B cell (primary cell): ENCODE results near the gene ALDH1L2. TPM values are rescaled to one million over a fixed set of nuclear protein-coding genes. Genes with fewer than 3 reads are reported as not detected.

ENCODE experiments used
- ATAC-seq: fragments of 200-7000 bp; cut with Tn5 transposase; one replicate; pipeline ENCODE4 v1.10.0; 2021; ENCODE audit warnings: low read depth, mild to moderate bottlenecking, moderate number of reproducible peaks, moderate library complexity
- CTCF ChIA-PET: fragments of 350-600 bp; sonication (Branson Sonifier 250); formaldehyde crosslinking; loops from one replicate; lab custom pipeline; 2021; ENCODE audit warnings: antibody characterized with exemption, inconsistent platforms; lab: Charles Lee
- POLR2A ChIA-PET: fragments of 350-600 bp; sonication (Branson Sonifier 250); formaldehyde crosslinking; loops from one replicate; lab custom pipeline; 2021; ENCODE audit warnings: antibody characterized with exemption; lab: Charles Lee
- DNase-seq: peaks from one replicate; pipeline ENCODE4 v3.0.0; 2013
- H2AFZ ChIP-seq: 2 replicates; pipeline ENCODE4 v1.6.1; 2012; ENCODE audit warnings: mild to moderate bottlenecking, low read depth, low read length; ENCODE audit not compliant: insufficient read depth, poor library complexity, severe bottlenecking
- H3K27ac ChIP-seq, 2 donors: 1 replicate in 1 of 2; 2 replicates in 1 of 2; pipeline ENCODE4 v1.5.1; 2012 to 2013; ENCODE audit warnings: low read length in 2 of 2, mild to moderate bottlenecking in 2 of 2, moderate library complexity in 1 of 2
- H3K27me3 ChIP-seq, 4 experiments: fragments of 200-600 bp in 1 of 4; sonication (generic) in 1 of 4; replicated peaks in 1 of 4; 1 replicate in 2 of 4; 2 replicates in 2 of 4; pipeline versions ENCODE4 v1.6.1 to v1.7.0; 2013 to 2016; ENCODE audit warnings: low read length in 3 of 4, mild to moderate bottlenecking in 2 of 4, mixed read lengths in 1 of 4, moderate library complexity in 1 of 4; ENCODE audit not compliant: insufficient read depth in 4 of 4, control insufficient read depth in 3 of 4; ENCODE audit errors: control extremely low read depth in 1 of 4
- H3K36me3 ChIP-seq, 2 experiments: replicated peaks in 1 of 2; 1 replicate in 1 of 2; 2 replicates in 1 of 2; pipeline versions ENCODE4 v1.6.1 to v1.7.1; 2013; ENCODE audit warnings: low read length in 1 of 2; ENCODE audit not compliant: insufficient read depth in 2 of 2, control insufficient read depth in 1 of 2; ENCODE audit errors: control extremely low read depth in 1 of 2, extremely low read depth in 1 of 2
- H3K4me1 ChIP-seq, 2 donors: fragments of 200-600 bp in 1 of 2; sonication (generic) in 1 of 2; 1 replicate in 1 of 2; 2 replicates in 1 of 2; pipeline versions ENCODE4 v1.5.1 to v1.6.1; 2013 to 2017; ENCODE audit warnings: low read length in 2 of 2; ENCODE audit not compliant: control insufficient read depth in 2 of 2, insufficient read depth in 2 of 2
- H3K4me2 ChIP-seq: replicated peaks from 2 replicates; pipeline ENCODE3; 2012; ENCODE audit warnings: mild to moderate bottlenecking, low read depth, low read length; ENCODE audit not compliant: poor library complexity, severe bottlenecking
- H3K4me3 ChIP-seq, 5 experiments: fragments of 200-600 bp in 1 of 5; sonication (generic) in 1 of 5; 1 replicate in 3 of 5; 2 replicates in 2 of 5; pipeline versions ENCODE4 v1.5.1 to v1.7.0; 2011 to 2016; ENCODE audit warnings: low read length in 4 of 5, mild to moderate bottlenecking in 4 of 5, low read depth in 2 of 5, control low read depth in 1 of 5, moderate library complexity in 1 of 5; ENCODE audit not compliant: insufficient read depth in 1 of 5; ENCODE audit errors: control extremely low read depth in 1 of 5, extremely low read depth in 1 of 5
- H3K79me2 ChIP-seq: fragments of 200-600 bp; sonication (generic); one replicate; pipeline ENCODE4 v1.6.0; 2016; ENCODE audit warnings: low read length; ENCODE audit not compliant: control insufficient read depth, insufficient read depth
- H3K9ac ChIP-seq: fragments of 200-600 bp; sonication (generic); 2 replicates; pipeline ENCODE4 v1.6.1; 2017; ENCODE audit warnings: mild to moderate bottlenecking, low read length, moderate library complexity
- H3K9me3 ChIP-seq, 3 donors: one replicate each; pipeline versions ENCODE4 v1.6.1 to v1.7.1; 2013; ENCODE audit warnings: low read length in 2 of 3; ENCODE audit not compliant: control insufficient read depth in 2 of 3, insufficient read depth in 1 of 3; ENCODE audit errors: control extremely low read depth in 1 of 3
- H4K20me1 ChIP-seq: 2 replicates; pipeline ENCODE4 v1.6.0; 2012; ENCODE audit warnings: mild to moderate bottlenecking, low read length; ENCODE audit not compliant: insufficient read depth, control insufficient read depth, poor library complexity, severe bottlenecking
- H3K27ac Mint-ChIP-seq: one replicate; pipeline ENCODE4 v1.8.0; 2021; ENCODE audit warnings: mixed read lengths
- H3K27me3 Mint-ChIP-seq: one replicate; pipeline ENCODE4 v1.8.0; 2021; ENCODE audit warnings: mixed read lengths
- H3K4me1 Mint-ChIP-seq: one replicate; pipeline ENCODE4 v1.8.0; 2021; ENCODE audit warnings: mixed read lengths
- H3K4me3 Mint-ChIP-seq: one replicate; pipeline ENCODE4 v1.8.0; 2021; ENCODE audit warnings: mixed read lengths
- H3K9me3 Mint-ChIP-seq: one replicate; pipeline ENCODE4 v1.8.0; 2022; ENCODE audit warnings: mixed read lengths; ENCODE audit not compliant: insufficient read depth
- CTCF ChIP-seq: fragments of 200-600 bp; IDR thresholded peaks from one replicate; pipeline ENCODE4 v1.8.0; 2022; ENCODE audit warnings: antibody characterized with exemption, mild to moderate bottlenecking
- EZH2 ChIP-seq: IDR thresholded peaks from 2 replicates; pipeline ENCODE4 v1.6.1; 2012; ENCODE audit warnings: borderline replicate concordance, low read depth, mild to moderate bottlenecking, moderate library complexity, low read length; ENCODE audit not compliant: insufficient read depth, poor library complexity, severe bottlenecking
- WGBS: methylation state at CpG from one replicate; pipeline ENCODE4 v1.1.5; 2013; ENCODE audit warnings: missing lambda C conversion rate; ENCODE audit not compliant: insufficient coverage; 5-methylcytosine and 5-hydroxymethylcytosine counted together
- intact Hi-C: fragments of 100-400 bp; cut with micrococcal nuclease; formaldehyde crosslinking; loops from one replicate; pipeline ENCODE4 v1.10.0; 2022
- polyA plus RNA-seq: library from polyadenylated mRNA; depleted of rRNA; stranded (reverse); fragments of >200 nt; gene quantifications from 2 replicates; pipeline ENCODE4 v1.2.3, GENCODE V29; 2012
- total RNA-seq, 2 donors: library from RNA; stranded (reverse); fragments of 120-200 nt in 1 of 2; gene quantifications; 1 replicate in 1 of 2; 2 replicates in 1 of 2; pipeline versions ENCODE4 v1.2.3 to v1.2.4, GENCODE V29; 2013 to 2022

The ALDH1L2 gene
- total and polyA plus RNA-seq, 2 donors (not counting 1 experiment from before 2014, with no cell fraction given) = 0.04 to 0.32 TPM

- no peak for ATAC-seq
- peaks cover 1% of the 10 kb centered on the region for H3K4me1 Mint-ChIP-seq
- Histone ChIP-seq H3K27me3 (no peaks in the 10 kb centered on the region), H3K9ac (no peak overlapping the region), H2AFZ (no peak overlapping the region), H3K9me3 (peaks cover 1 to 14% (median 6%) of the 10 kb centered on the region in 3 donors), H3K27ac (no peak overlapping the region), H3K4me2 (no peak overlapping the region), H3K4me1 (no peaks in the 10 kb centered on the region), H3K36me3 (no peaks in the 10 kb centered on the region), H3K79me2 (no peaks in the 10 kb centered on the region), H4K20me1 (no peaks in the 10 kb centered on the region), H3K4me3 (no peak overlapping the region)
- DNase-seq = no peak
- no peak overlapping the region for H3K27ac Mint-ChIP-seq
- H3K27me3 Mint-ChIP-seq = peaks cover 12% of the 10 kb centered on the region
- ChIA-PET POLR2A (no interaction called here), CTCF (interaction anchor here (1.0 kb wide), 1 partner anchor 981 kb away, joined by 4 read pairs; no protein-coding TSS in a partner anchor)
- peaks cover 10% of the 10 kb centered on the region for H3K9me3 Mint-ChIP-seq
- TF ChIP-seq EZH2 = no peak
- TF ChIP-seq CTCF = no peak
- intact Hi-C loops = no loop called here
- H3K4me3 Mint-ChIP-seq = no peak overlapping the region
- WGBS = 92% methylated on average over 4 of the region's 6 CpGs
Observed at GRCh38 chr12:105090361-105090760, 6.1 kb upstream of the ALDH1L2 start.

- TF ChIP-seq CTCF (no peak), EZH2 (no peak)
- no peak overlapping the region for H3K9ac ChIP-seq
- CTCF ChIA-PET = interaction anchor here (1.0 kb wide), 1 partner anchor 981 kb away, joined by 4 read pairs; no protein-coding TSS in a partner anchor
Observed at GRCh38 chr12:105089817-105090216, 5.6 kb upstream of the ALDH1L2 start.

More at GRCh38 chr12:105089817-105090216, 5.6 kb upstream of the ALDH1L2 start:
- Histone ChIP-seq H3K79me2 (no peaks in the 10 kb centered on the region), H3K36me3 (no peaks in the 10 kb centered on the region), H2AFZ (no peak overlapping the region), H3K4me3 (no peak overlapping the region), H3K9me3 (peaks cover 0 to 17% (median under 1%) of the 10 kb centered on the region in 3 donors), H3K27ac (no peak overlapping the region), H3K27me3 (no peaks in the 10 kb centered on the region), H3K4me2 (no peak overlapping the region), H4K20me1 (no peaks in the 10 kb centered on the region), H3K4me1 (no peaks in the 10 kb centered on the region)
- 100% methylated on average over 2 of the region's 3 CpGs for WGBS
- intact Hi-C loops = no loop called here
- H3K4me3 Mint-ChIP-seq = no peak overlapping the region
- peaks cover 13% of the 10 kb centered on the region for H3K27me3 Mint-ChIP-seq
- H3K27ac Mint-ChIP-seq = no peak overlapping the region
- H3K4me1 Mint-ChIP-seq = peaks cover 2% of the 10 kb centered on the region
- peaks cover 8% of the 10 kb centered on the region for H3K9me3 Mint-ChIP-seq
- ATAC-seq (no peak), DNase-seq (no peak)
- POLR2A ChIA-PET = no interaction called here
